Stimulated activated CD8-positive, alpha-beta memory T cell treated with anti-CD3 and anti-CD28 coated beads, Interleukin-12 subunit alpha, Interleukin-12 subunit beta, amount 100 ng/mL, for 4 hours (primary cell): ENCODE measurements around the gene CFAP58.
A peak's percentile ranks its signal among the peaks of the same experiment; 100 is the strongest.

Experiments
- DNase-seq: peaks from one replicate; pipeline ENCODE4 v3.0.0-alpha.2; 2020; ENCODE audit warnings: low read depth

Gene CFAP58

GRCh38 chr10:104336821-104337467 lies 16.7 kb upstream of the CFAP58 start:
- DNase-seq: no peak

DNA sequence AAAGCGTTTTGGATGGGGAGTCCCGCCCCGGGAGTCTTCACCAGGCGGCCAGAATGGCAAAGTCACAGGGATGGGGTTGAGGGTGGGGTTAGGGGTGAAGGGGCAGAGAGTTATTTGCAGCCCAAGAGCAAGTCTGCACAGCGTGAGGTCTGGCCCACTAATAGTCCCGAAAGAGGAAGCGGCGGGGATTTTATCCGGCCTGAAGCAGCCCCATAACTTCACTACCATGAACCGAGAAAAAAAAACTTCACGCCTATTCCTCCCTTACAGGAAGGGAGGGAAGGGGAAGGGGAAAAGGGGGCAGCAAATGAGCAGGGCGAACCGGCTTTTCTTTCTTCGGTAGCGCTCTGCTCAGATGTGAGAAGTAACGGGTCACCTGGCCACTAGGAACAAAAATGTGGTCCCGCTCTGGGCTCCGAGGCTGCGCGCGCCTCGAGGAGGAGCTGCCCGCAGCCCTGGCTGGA lies 16.1 kb upstream of the CFAP58 start:
- no peak for DNase-seq

DNA sequence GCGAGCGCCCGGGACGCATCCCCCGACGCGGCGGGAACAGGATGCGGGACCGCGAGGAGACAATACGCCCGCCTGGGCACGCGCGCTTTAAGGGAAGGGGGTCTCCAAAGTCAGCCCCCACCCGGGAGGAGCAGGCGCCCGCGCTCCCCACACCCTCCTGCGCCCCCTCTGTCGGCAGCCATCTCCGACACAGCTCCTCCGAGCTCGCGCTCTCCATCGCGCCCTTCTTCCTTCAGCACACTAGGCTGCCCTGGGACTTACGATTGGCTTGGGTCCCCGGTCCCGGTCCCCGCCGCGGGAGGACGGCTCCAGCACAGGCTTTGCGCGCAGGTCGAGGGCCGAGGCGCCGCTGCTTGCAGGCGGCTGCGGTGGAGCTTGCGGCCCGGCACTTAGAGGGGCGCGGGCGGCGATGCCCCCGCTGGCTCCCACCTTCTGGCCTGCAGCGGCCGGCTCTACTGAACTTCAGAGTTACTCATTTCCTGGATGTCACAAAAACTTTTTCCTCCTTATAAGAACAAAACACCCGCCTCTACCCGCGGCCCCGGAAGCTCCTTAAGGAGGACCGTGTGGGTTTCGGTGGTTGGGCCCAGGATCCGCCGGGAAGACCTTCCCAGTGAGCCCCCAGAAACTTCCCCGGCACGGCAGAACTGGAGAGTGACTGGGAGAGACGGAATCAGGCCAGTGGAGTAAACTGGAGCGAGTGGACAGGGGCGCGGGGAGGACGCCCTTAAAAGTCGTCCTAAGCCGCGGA lies 15.5 kb upstream of the CFAP58 start, which contains the start of gene ITPRIP:
Gene ITPRIP (minus strand): TSS at position 481 of the 751 bp plus-strand sequence. CDS start 22,414 bp downstream, outside the sequence.
- peak; percentile 68 for DNase-seq

GRCh38 chr10:104339469-104340110 lies 14.0 kb upstream of the CFAP58 start:
- no peak for DNase-seq

DNA sequence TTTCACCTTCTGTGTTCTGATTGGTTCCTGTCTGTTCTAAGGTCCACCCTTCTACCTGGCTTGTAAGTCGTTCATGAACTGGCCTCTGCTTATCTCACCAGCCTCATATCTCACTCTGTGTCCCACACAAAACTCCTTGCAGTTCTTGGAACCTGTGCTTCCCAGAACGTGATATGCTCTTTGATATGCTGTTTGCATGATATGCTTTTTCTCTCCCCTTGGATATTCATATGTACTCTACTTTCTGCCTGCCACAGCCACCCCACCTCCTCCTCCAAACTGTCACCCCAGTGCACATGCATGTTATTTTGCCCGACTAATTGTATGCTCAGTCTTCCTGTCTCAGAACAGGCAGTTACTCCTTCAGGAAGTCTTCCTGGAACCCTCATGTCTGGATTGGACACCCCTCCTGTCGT lies 13.5 kb upstream of the CFAP58 start:
- no peak for DNase-seq

- DNase-seq: no peak
Observed at GRCh38 chr10:104340641-104341040, 13.0 kb upstream of the CFAP58 start.

GRCh38 chr10:104342941-104343411 lies 10.7 kb upstream of the CFAP58 start:
- DNase-seq: no peak

DNA sequence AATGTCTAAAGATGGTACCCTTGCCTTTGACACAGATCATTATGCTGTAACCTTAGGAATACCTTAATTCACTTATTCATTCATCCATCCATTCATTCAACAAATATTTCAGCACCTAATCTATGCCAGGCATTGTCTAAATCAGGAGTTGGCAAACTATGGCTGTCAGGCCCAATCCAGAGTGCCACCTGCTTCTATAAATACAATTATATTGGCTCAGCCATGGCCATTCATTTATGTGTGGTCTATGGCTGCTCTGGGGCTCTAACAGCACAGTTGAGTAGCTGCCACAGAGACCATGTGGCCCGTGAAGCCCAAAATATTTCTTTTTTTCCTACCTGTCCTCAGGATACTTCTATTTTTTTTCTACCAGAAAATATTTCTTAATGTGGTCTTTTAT lies 9.4 kb upstream of the CFAP58 start:
- DNase-seq: no peak

GRCh38 chr10:104345515-104345914 lies 8.1 kb upstream of the CFAP58 start:
- no peak for DNase-seq

GRCh38 chr10:104345941-104346340 lies 7.7 kb upstream of the CFAP58 start:
- no peak for DNase-seq

- DNase-seq: no peak
Observed at GRCh38 chr10:104347295-104348045, 6.2 kb upstream of the CFAP58 start.

- no peak for DNase-seq
Observed at GRCh38 chr10:104348601-104349000, 5.0 kb upstream of the CFAP58 start.

DNA sequence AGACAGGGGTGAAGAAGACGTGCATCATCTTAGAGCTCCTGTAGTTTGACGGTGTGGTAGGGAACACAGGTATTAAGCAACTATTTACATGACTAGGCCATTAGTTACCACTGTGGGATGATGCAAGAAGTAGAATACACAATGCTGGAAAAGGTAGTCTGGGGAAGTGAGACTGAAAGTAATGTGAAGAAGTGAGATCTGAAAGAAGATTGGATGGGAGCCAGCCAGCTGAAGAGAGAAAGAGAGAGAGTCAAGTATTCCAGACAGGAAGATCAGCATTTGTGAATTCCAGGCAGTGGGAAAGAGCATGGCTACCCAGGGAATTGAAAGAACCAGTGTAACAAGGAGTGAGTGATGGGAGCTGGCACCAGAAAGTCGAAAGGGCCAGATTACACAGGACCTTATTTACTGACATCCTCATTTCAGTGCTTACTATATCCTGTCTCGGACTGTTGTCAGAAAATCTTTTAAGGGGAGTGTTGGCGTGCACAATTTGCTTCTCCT lies 4.0 kb upstream of the CFAP58 start:
- no peak for DNase-seq

GRCh38 chr10:104350127-104350635 lies 3.5 kb upstream of the CFAP58 start:
- no peak for DNase-seq

DNA sequence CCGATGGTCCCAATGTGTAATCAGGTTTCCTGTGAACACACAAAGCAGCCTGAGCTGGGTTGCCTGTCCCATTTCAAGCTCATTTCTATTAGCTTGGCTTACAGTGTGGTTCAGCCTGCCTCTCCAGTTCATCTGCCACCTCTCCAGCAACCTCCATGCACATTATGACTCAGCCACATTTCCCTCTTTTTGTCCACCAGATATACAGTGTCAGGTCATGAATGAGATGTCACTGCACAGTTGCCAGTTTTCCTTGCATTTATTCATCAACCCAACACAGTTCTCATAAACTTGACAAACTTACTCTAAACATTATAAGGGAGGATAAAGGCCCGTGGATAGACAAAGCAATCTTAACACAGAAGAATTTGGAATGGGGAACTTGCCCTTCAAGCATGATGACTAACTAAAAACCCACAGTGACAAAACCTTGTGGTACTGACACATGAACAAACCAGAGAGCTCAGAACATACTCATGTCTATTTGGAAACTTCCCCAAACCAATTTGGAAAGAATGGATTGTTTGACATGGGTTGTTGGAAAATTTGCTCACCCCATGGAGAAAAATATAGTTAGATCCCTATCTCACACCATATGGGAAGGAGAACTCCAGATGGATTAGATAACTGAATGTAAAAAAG lies 2.5 kb upstream of the CFAP58 start:
- no peak for DNase-seq

GRCh38 chr10:104351919-104352318 lies 1.7 kb upstream of the CFAP58 start:
- DNase-seq: no peak

DNA sequence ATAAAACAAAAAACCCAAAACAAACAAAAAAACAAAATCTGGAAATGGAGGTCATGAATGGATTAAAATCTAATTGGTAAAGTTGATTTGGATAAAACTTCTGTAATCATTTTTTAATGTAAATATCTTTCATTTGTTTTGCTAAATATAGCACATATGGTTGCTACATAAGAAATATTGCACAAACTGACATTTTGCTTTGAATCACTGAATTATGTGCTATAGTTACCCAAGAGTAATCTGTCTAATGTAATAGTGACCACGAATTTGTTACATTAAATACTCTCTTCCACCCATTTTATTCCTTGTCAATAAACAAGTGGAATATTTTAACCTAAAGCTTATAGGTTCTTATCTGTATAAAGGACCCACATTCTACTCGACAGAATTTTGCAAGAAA lies 6.2 kb downstream of the CFAP58 start:
- no peak for DNase-seq

- DNase-seq: no peak
Observed at GRCh38 chr10:104367904-104368303, 14.3 kb downstream of the CFAP58 start.

- no peak for DNase-seq
Observed at GRCh38 chr10:104368381-104368780, 14.7 kb downstream of the CFAP58 start.

GRCh38 chr10:104371753-104372152 lies 18.1 kb downstream of the CFAP58 start:
- DNase-seq: no peak

- no peak for DNase-seq
Observed at GRCh38 chr10:104374591-104374990, 21.0 kb downstream of the CFAP58 start.
